ENCODE results near the gene GOLGA2.

The GOLGA2 gene

DNA sequence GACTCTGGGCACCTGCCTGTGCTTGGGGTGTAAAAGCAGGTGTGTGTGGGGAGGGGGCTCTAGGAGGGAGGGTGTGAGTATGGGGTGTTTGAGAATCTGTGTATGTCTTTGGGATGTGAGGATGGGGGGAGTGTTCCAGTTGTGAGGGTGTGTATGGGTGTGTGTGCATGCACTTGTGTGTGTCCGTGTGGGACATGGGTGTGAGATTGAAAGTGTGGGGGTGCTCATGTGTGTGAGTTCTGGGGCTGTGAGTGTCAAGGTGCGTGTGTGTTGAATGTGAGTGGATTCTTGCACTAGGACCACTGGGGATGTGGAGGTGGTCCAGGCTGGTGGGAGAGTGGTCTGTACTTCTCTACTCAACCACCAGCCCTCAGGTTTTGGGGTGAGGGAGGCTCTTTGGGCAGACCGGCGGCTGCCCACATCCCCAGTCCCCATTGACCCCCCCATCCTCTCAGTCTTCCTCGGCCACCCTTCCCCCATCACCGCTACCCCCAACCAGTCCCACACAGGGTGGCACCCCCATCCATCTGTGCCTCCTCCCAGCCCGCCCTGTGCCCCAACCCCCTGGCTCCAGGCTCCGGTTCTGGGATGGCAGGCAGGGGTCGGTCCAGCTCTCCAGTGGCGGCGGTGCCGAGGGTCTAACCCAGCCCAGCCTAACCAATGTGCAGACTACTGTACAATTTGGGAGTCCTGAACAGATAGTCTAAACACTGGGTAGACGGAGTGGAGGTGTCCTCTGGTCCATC, 31.5 kb downstream of the GOLGA2 start:
- Histone ChIP-seq H3K9ac (ENCODE audit: insufficient read length, low read depth) (no peak overlapping the region), H3K36me3 (ENCODE audit: insufficient read depth, insufficient read length, low read length) (peaks cover 40% of the 10 kb centered on the region), H3K4me1 (ENCODE audit: insufficient read depth, insufficient read length) (peaks cover 13% of the 10 kb centered on the region), H3K27me3 (ENCODE audit: insufficient read depth, insufficient read length) (no peaks in the 10 kb centered on the region), H3K9me3 (ENCODE audit: insufficient read depth, low read length) (no peaks in the 10 kb centered on the region), H3K4me3 (ENCODE audit: insufficient read length, low read depth) (no peak overlapping the region)
- DNase-seq (ENCODE audit: low read depth, low spot score), result no peak
- TF ChIP-seq YY1 (IDR thresholded peaks at IDR 0.05; ENCODE audit: insufficient read depth, insufficient read length) (no peak), ZNF274 (IDR thresholded peaks at IDR 0.05; ENCODE audit: low read depth, low read length) (no peak), SUZ12 (IDR thresholded peaks at IDR 0.05; ENCODE audit: extremely low read depth, insufficient read depth, insufficient read length) (no peak)

DNA sequence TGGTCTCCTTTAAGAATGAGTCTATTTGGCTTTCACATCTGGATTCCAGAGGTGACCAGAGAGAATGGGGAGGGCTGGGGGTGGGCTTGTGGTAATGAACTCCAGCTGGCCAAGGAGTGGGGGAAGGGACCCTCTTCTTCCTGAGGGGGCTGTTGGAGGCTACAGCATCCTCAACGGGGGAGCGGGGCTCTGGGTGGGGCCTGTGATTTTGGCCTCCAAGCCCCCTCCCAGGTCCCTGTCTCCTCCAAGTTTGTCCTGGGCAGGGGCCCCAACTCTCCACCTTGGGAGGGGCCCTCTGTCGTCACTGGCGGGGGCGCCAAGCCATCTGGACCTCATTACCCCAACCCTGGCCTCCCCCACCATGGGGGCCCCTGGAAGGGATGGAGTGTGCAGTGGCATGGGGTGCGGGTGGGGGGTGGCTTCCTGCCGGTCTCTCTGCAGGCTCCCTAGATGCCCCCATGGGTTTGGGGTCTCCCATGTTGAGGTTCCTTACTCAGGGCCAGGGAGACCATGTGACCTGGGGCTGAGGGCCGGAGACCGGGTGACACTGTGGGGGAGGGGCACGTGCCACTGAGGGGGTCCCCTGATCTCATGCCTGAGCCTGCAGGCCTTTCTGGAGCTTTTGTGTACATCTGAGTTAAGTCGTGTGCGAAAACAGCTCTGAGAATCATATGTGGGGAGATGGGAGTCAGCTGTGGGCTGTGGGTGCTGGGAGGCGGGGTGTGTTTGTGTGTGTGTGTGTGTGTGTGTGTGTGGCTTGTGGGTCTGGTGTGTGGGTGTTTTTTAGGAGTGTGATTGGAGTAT, 32.4 kb downstream of the GOLGA2 start:
- peaks cover 39% of the 10 kb centered on the region for H3K36me3 ChIP-seq (ENCODE audit: insufficient read depth, insufficient read length, low read length)
- no peaks in the 10 kb centered on the region for H3K9me3 ChIP-seq (ENCODE audit: insufficient read depth, low read length)
- no peak for TF ChIP-seq SUZ12 (IDR thresholded peaks at IDR 0.05; ENCODE audit: extremely low read depth, insufficient read depth, insufficient read length)
- no peak for TF ChIP-seq ZNF274 (IDR thresholded peaks at IDR 0.05; ENCODE audit: low read depth, low read length)
- no peak for TF ChIP-seq YY1 (IDR thresholded peaks at IDR 0.05; ENCODE audit: insufficient read depth, insufficient read length)
- H3K27me3 ChIP-seq (ENCODE audit: insufficient read depth, insufficient read length), result no peaks in the 10 kb centered on the region
- H3K4me1 ChIP-seq (ENCODE audit: insufficient read depth, insufficient read length), result peaks cover 13% of the 10 kb centered on the region
- DNase-seq (ENCODE audit: low read depth, low spot score), result no peak
- H3K4me3 ChIP-seq (ENCODE audit: insufficient read length, low read depth), result no peak overlapping the region
- H3K9ac ChIP-seq (ENCODE audit: insufficient read length, low read depth), result no peak overlapping the region

DNA sequence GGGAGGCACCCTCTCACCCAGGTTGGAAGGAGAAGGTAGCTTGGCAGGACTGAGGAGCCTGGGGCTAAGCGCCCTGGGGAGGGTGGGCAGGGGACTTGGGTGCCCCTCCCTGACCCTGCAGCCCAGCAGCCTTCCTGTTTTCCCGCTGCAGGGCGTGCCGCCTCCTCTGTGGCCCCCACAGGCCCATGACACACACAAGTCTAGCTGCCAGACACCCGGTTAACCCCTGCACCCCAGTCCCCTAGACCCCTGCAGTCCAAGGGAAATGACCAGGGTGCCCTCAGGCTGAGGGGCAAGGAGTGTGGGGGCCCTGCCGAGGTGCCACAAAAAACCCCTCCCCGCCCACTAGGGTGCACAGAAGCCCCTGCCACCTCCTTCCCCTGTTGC, 33.0 kb downstream of the GOLGA2 start:
- TF ChIP-seq YY1 (IDR thresholded peaks at IDR 0.05; ENCODE audit: insufficient read depth, insufficient read length), result no peak
- TF ChIP-seq SUZ12 (IDR thresholded peaks at IDR 0.05; ENCODE audit: extremely low read depth, insufficient read depth, insufficient read length), result no peak
- TF ChIP-seq ZNF274 (IDR thresholded peaks at IDR 0.05; ENCODE audit: low read depth, low read length), result no peak
- DNase-seq (ENCODE audit: low read depth, low spot score), result no peak

DNA sequence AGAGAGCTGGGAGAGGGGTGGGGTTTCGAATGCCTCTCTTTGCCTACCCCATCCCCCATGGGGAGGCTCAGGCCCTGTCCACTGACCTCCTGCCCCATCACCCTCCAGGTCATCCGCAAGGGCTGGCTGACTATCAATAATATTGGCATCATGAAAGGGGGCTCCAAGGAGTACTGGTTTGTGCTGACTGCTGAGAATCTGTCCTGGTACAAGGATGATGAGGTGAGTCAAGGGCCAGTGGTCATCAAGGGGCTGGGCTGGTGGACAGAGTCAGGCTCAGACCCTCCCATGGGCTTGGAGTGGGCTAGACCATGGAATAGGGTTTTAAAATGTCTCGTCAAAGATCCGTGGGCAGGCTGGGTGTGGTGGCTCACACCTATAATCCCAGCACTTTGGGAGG, 33.7 kb downstream of the GOLGA2 start:
- no peak for DNase-seq (ENCODE audit: low read depth, low spot score)
- Histone ChIP-seq H3K9me3 (ENCODE audit: insufficient read depth, low read length) (no peaks in the 10 kb centered on the region), H3K27me3 (ENCODE audit: insufficient read depth, insufficient read length) (no peaks in the 10 kb centered on the region), H3K4me3 (ENCODE audit: insufficient read length, low read depth) (no peak overlapping the region), H3K9ac (ENCODE audit: insufficient read length, low read depth) (no peak overlapping the region), H3K36me3 (ENCODE audit: insufficient read depth, insufficient read length, low read length) (peaks cover 29% of the 10 kb centered on the region), H3K4me1 (ENCODE audit: insufficient read depth, insufficient read length) (peaks cover 13% of the 10 kb centered on the region)
- TF ChIP-seq ZNF274 (IDR thresholded peaks at IDR 0.05; ENCODE audit: low read depth, low read length) (no peak), SUZ12 (IDR thresholded peaks at IDR 0.05; ENCODE audit: extremely low read depth, insufficient read depth, insufficient read length) (no peak), YY1 (IDR thresholded peaks at IDR 0.05; ENCODE audit: insufficient read depth, insufficient read length) (no peak)

More for the DNA sequence above, 33.0 kb downstream of the GOLGA2 start:
- Histone ChIP-seq H3K36me3 (ENCODE audit: insufficient read depth, insufficient read length, low read length) (peaks cover 36% of the 10 kb centered on the region), H3K9ac (ENCODE audit: insufficient read length, low read depth) (no peak overlapping the region), H3K27me3 (ENCODE audit: insufficient read depth, insufficient read length) (no peaks in the 10 kb centered on the region), H3K9me3 (ENCODE audit: insufficient read depth, low read length) (no peaks in the 10 kb centered on the region), H3K4me1 (ENCODE audit: insufficient read depth, insufficient read length) (peaks cover 13% of the 10 kb centered on the region), H3K4me3 (ENCODE audit: insufficient read length, low read depth) (no peak overlapping the region)

DNA sequence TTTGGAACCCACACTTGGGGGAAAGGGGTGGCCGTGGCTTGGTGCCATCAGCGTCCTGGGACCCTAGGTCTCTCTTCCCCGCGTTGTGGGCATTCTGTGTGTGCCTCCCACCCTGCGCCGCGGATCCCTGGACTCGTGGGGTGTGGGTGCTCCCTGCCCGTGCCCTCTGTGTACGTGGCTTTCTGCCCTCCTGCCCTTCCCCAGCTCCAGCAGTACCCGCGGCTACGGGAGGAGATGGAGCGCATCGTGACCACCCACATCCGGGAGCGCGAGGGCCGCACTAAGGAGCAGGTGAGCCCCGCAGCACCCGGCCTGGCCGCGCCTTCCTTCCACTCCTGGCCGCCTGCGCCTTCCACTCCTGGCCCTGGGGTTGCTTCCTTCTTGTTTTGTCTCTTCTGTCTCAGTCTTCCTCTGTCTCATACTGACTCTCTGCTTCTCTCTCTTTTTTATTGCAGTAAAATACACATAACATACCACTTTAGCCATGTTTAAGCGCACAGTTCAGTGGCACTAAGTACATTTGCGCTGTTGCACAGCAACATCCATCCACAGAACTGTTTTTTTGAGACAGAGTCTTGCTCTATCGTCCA, 41.9 kb downstream of the GOLGA2 start:
- no peaks in the 10 kb centered on the region for H3K4me1 ChIP-seq (ENCODE audit: insufficient read depth, insufficient read length)
- H3K4me3 ChIP-seq (ENCODE audit: insufficient read length, low read depth), result no peak overlapping the region
- no peaks in the 10 kb centered on the region for H3K9me3 ChIP-seq (ENCODE audit: insufficient read depth, low read length)
- no peaks in the 10 kb centered on the region for H3K27me3 ChIP-seq (ENCODE audit: insufficient read depth, insufficient read length)
- H3K9ac ChIP-seq (ENCODE audit: insufficient read length, low read depth), result no peak overlapping the region
- H3K36me3 ChIP-seq (ENCODE audit: insufficient read depth, insufficient read length, low read length), result peaks cover 8% of the 10 kb centered on the region
- DNase-seq (ENCODE audit: low read depth, low spot score), result no peak
- TF ChIP-seq YY1 (IDR thresholded peaks at IDR 0.05; ENCODE audit: insufficient read depth, insufficient read length) (no peak), SUZ12 (IDR thresholded peaks at IDR 0.05; ENCODE audit: extremely low read depth, insufficient read depth, insufficient read length) (no peak), ZNF274 (IDR thresholded peaks at IDR 0.05; ENCODE audit: low read depth, low read length) (no peak)

DNA sequence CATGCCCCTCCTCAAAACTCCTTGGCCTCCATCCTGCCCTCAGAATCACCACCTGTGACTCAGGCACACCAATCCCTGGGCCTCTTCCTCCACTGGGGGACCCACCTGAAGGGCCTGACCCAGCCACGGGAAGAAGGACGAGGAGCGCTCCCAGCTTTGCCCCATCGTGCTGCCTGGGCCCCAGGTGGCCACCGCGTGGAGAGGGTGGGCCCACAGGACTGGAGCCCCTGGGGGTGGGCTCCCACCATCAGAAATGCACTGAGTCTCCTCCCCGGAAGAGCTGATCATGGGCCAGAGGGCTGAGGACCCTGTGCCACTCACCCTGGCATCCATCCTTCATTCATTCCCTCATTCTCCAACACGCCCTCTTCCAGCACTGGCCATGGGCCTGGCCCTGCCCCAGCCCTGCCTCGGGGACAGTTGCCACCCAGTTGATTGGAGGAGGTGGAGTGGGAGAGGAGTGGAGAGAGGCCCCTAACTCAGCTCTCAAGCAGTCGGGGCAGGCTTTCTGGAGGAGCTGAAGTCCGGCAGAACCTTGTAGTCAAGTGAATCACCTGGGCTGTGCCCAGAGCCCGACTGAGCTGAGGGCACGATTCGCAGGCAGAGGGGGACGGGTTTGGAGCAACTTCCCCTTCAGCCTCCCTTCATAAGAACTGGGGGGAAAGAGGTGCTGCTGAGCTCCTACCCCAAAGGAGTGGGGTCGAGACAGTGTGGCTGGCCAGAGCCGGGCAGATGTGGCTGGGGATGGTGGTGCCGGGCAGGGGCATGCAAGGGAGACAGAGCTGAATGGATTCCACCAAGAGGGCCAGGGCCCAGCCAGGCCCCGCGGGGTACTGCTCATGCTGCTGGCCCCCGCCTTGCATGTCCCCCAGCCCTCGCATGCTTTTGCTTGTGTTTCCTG, 43.0 kb downstream of the GOLGA2 start:
- TF ChIP-seq YY1 (IDR thresholded peaks at IDR 0.05; ENCODE audit: insufficient read depth, insufficient read length) (no peak), ZNF274 (IDR thresholded peaks at IDR 0.05; ENCODE audit: low read depth, low read length) (no peak)
- Histone ChIP-seq H3K27me3 (ENCODE audit: insufficient read depth, insufficient read length) (no peaks in the 10 kb centered on the region), H3K36me3 (ENCODE audit: insufficient read depth, insufficient read length, low read length) (peaks cover 8% of the 10 kb centered on the region), H3K9ac (ENCODE audit: insufficient read length, low read depth) (peak overlapping the region; percentile 32), H3K4me1 (ENCODE audit: insufficient read depth, insufficient read length) (no peaks in the 10 kb centered on the region), H3K4me3 (ENCODE audit: insufficient read length, low read depth) (no peak overlapping the region), H3K9me3 (ENCODE audit: insufficient read depth, low read length) (no peaks in the 10 kb centered on the region)
- DNase-seq (ENCODE audit: low read depth, low spot score), result no peak

Measured in NT2/D1 (cell line).